Fibroblast of the aortic adventitia (primary cell): ENCODE results near the gene POU6F1. TPM values are rescaled to one million over a fixed set of nuclear protein-coding genes. Genes with fewer than 3 reads are reported as not detected.

ENCODE experiments used
- DNase-seq: peaks from one replicate; pipeline ENCODE4 v3.0.0-alpha.2; 2010; ENCODE audit warnings: low read depth
- H3K4me3 ChIP-seq: 2 replicates; pipeline ENCODE4 v1.5.1; 2011; ENCODE audit warnings: low read depth, mild to moderate bottlenecking, control low read depth, low read length, moderate library complexity
- total RNA-seq: library from RNA; depleted of rRNA; stranded (reverse); fragments of >200 nt; gene quantifications from 2 replicates; pipeline ENCODE4 v1.2.3, GENCODE V29; 2012; ENCODE audit warnings: low replicate concordance
- TF ChIP-seq, protein P1 (sequence below): IDR thresholded peaks from 2 replicates; pipeline ENCODE4 v1.5.1; 2011; ENCODE audit warnings: mild to moderate bottlenecking, low read length, control low read depth, inconsistent platforms; ENCODE audit not compliant: insufficient read depth

Gene POU6F1
- total RNA-seq, 1 donor = 5.7 TPM

DNA sequence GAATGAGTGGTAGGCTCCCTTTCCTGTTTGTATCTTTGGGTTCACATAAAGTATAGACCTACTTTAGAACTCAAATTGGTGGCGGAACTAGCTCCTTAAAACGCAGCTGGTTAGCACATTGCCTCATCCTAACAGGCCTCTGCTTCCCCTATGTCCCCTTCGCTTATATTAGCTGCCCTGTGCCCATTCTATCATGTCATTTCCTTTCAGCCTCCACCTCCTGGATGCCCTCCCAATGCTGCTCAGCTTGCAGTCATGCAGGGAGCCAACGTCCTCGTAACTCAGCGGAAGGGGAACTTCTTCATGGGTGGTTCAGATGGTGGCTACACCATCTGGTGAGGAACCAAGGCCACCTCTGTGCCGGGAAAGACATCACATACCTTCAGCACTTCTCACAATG, 24.3 kb upstream of the POU6F1 start:
- TF ChIP-seq, protein P1, sequence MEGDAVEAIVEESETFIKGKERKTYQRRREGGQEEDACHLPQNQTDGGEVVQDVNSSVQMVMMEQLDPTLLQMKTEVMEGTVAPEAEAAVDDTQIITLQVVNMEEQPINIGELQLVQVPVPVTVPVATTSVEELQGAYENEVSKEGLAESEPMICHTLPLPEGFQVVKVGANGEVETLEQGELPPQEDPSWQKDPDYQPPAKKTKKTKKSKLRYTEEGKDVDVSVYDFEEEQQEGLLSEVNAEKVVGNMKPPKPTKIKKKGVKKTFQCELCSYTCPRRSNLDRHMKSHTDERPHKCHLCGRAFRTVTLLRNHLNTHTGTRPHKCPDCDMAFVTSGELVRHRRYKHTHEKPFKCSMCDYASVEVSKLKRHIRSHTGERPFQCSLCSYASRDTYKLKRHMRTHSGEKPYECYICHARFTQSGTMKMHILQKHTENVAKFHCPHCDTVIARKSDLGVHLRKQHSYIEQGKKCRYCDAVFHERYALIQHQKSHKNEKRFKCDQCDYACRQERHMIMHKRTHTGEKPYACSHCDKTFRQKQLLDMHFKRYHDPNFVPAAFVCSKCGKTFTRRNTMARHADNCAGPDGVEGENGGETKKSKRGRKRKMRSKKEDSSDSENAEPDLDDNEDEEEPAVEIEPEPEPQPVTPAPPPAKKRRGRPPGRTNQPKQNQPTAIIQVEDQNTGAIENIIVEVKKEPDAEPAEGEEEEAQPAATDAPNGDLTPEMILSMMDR = no peak
- H3K4me3 ChIP-seq = no peak overlapping the region
- no peak for DNase-seq

GRCh38 chr12:51240971-51241370, 23.1 kb upstream of the POU6F1 start:
- no peak overlapping the region for H3K4me3 ChIP-seq
- TF ChIP-seq, protein P1 = no peak
- DNase-seq = peak; percentile 36

GRCh38 chr12:51238510-51239334, 20.9 kb upstream of the POU6F1 start, which contains the start of gene DAZAP2:
Gene DAZAP2, plus strand, starts transcription at chr12:51238826. Its CDS starts 82 bp downstream, at chr12:51238908.
- DNase-seq = peak; percentile 94
- peak within 1 kb of the TSS; percentile 100 for H3K4me3 ChIP-seq
- TF ChIP-seq, protein P1 = peak; percentile 47

- TF ChIP-seq, protein P1 = no peak
- H3K4me3 ChIP-seq = peak overlapping the region; percentile 80
- no peak for DNase-seq
These were observed 20.2 kb upstream of the POU6F1 start for GRCh38 chr12:51238037-51238509.

GRCh38 chr12:51234530-51234929, 16.7 kb upstream of the POU6F1 start:
- TF ChIP-seq, protein P1 = no peak
- H3K4me3 ChIP-seq = no peak overlapping the region
- DNase-seq = no peak

DNA sequence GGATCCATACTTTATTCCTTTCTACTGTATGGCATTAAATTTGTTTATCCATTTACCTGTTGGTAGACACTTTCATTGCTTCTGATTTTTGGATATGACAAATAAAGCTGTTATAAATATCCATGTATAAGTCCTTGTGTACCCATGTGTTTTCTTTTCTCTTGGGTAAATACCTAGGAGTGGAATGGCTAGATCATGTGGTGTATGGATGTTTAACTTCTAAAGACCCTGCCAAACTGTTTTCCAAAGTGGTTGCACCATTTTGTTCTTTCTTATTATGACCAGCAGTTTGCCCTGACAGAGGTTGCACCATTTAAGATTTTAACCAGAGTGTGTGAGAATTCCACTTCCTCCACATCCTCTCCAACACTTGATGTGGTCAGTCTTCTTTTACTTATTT, 14.8 kb upstream of the POU6F1 start:
- TF ChIP-seq, protein P1 = no peak
- DNase-seq = no peak
- H3K4me3 ChIP-seq = no peak overlapping the region
